Subcutaneous adipose tissue (tissue), 4 donors: ENCODE measurements around the gene PDE6H. TPM values are rescaled to one million over a fixed set of nuclear protein-coding genes. Genes with fewer than 3 reads are reported as not detected.

Experiments used
- CTCF ChIP-seq: fragments of 450-650 bp; IDR thresholded peaks from one replicate; pipeline ENCODE4 v1.5.1; 2016; ENCODE audit warnings: low read depth, mild to moderate bottlenecking, control low read depth, antibody characterized with exemption, moderate library complexity
- total RNA-seq, 4 donors: library from RNA; depleted of rRNA; stranded (reverse); fragments of >200 nt; gene quantifications; one replicate each; pipeline ENCODE4 v1.1.0, GENCODE V29; 2016

The PDE6H gene
- total RNA-seq, 4 donors from 2014 or later = not detected

- TF ChIP-seq CTCF = no peak
Measured at GRCh38 chr12:14941369-14941768, 31.5 kb upstream of the PDE6H start.

- no peak for TF ChIP-seq CTCF
Measured at GRCh38 chr12:14942196-14942931, 30.5 kb upstream of the PDE6H start.

- TF ChIP-seq CTCF = no peak
Measured at GRCh38 chr12:14946162-14946561, 26.7 kb upstream of the PDE6H start.

GRCh38 chr12:14946861-14947260, 26.0 kb upstream of the PDE6H start:
- no peak for TF ChIP-seq CTCF

- TF ChIP-seq CTCF = no peak
Measured at GRCh38 chr12:14948672-14949071, 24.2 kb upstream of the PDE6H start.

- TF ChIP-seq CTCF = no peak
Measured at GRCh38 chr12:14949631-14950030, 23.2 kb upstream of the PDE6H start.

- no peak for TF ChIP-seq CTCF
Measured at GRCh38 chr12:14950421-14950820, 22.4 kb upstream of the PDE6H start.
